ENCODE data around the gene RRP12.

- no peak for TF ChIP-seq CTCF (IDR thresholded peaks at IDR 0.05)
- no peak for TF ChIP-seq POLR2AphosphoS5 (IDR thresholded peaks at IDR 0.05)
- no peak for TF ChIP-seq POLR2A (IDR thresholded peaks at IDR 0.05)
- no peak for TF ChIP-seq EP300 (IDR thresholded peaks at IDR 0.05)
These were observed 15.6 kb downstream of the RRP12 start for GRCh38 chr10:97385565-97385964.
